NCI-H2107 treated with DMSO at 0.1 percent for 48 hours (cell line): ENCODE results near the gene HDGFL1.

Experiments used
- DNase-seq: peaks from one replicate; lab custom pipeline; 2025; ENCODE audit not compliant: unreplicated experiment; lab: John Stamatoyannopoulos, UW

HDGFL1 gene

GRCh38 chr6:22569281-22570184 is at the start of gene HDGFL1:
Gene HDGFL1, plus strand, starts transcription at chr6:22569566. Its CDS starts 10 bp downstream, at chr6:22569576.
- no peak for DNase-seq

- DNase-seq: no peak
Measured at GRCh38 chr6:22521035-22521434, 48.3 kb upstream of the HDGFL1 start.

- no peak for DNase-seq
Measured at GRCh38 chr6:22526736-22527135, 42.6 kb upstream of the HDGFL1 start.

- DNase-seq: no peak
Measured at GRCh38 chr6:22529866-22530265, 39.5 kb upstream of the HDGFL1 start.

GRCh38 chr6:22530506-22530905 is 38.9 kb upstream of the HDGFL1 start:
- DNase-seq: no peak

GRCh38 chr6:22536122-22536521 is 33.2 kb upstream of the HDGFL1 start:
- DNase-seq: no peak

GRCh38 chr6:22544476-22544875 is 24.9 kb upstream of the HDGFL1 start:
- no peak for DNase-seq

- DNase-seq: no peak
Measured at GRCh38 chr6:22545051-22545450, 24.3 kb upstream of the HDGFL1 start.

- no peak for DNase-seq
Measured at GRCh38 chr6:22546236-22546635, 23.1 kb upstream of the HDGFL1 start.

GRCh38 chr6:22550971-22551670 is 18.2 kb upstream of the HDGFL1 start:
- DNase-seq: no peak

GRCh38 chr6:22556266-22556665 is 13.1 kb upstream of the HDGFL1 start:
- no peak for DNase-seq

- DNase-seq: no peak
Measured at GRCh38 chr6:22557007-22557406, 12.4 kb upstream of the HDGFL1 start.

GRCh38 chr6:22558288-22558882 is 11.0 kb upstream of the HDGFL1 start:
- DNase-seq: no peak

- DNase-seq: no peak
Measured at GRCh38 chr6:22568854-22569253, 512 bp upstream of the HDGFL1 start.

- no peak for DNase-seq
Measured at GRCh38 chr6:22570185-22570551, 802 bp downstream of the HDGFL1 start.

- no peak for DNase-seq
Measured at GRCh38 chr6:22575190-22575589, 5.8 kb downstream of the HDGFL1 start.

GRCh38 chr6:22579439-22579838 is 10.1 kb downstream of the HDGFL1 start:
- DNase-seq: no peak

- no peak for DNase-seq
Measured at GRCh38 chr6:22580337-22580736, 11.0 kb downstream of the HDGFL1 start.

- DNase-seq: no peak
Measured at GRCh38 chr6:22582417-22583205, 13.2 kb downstream of the HDGFL1 start.

GRCh38 chr6:22583230-22583629 is 13.9 kb downstream of the HDGFL1 start:
- no peak for DNase-seq

- no peak for DNase-seq
Measured at GRCh38 chr6:22583927-22584326, 14.6 kb downstream of the HDGFL1 start.
